Measurements from ENCODE around the gene PEF1. TPM values are rescaled to one million over a fixed set of nuclear protein-coding genes. Genes with fewer than 3 reads are reported as not detected.
A peak's percentile ranks its signal among the peaks of the same experiment; 100 is the strongest.

The PEF1 gene
- total and polyA plus RNA-seq, 4 donors = 75.1 to 103 (median 80.8) TPM

DNA sequence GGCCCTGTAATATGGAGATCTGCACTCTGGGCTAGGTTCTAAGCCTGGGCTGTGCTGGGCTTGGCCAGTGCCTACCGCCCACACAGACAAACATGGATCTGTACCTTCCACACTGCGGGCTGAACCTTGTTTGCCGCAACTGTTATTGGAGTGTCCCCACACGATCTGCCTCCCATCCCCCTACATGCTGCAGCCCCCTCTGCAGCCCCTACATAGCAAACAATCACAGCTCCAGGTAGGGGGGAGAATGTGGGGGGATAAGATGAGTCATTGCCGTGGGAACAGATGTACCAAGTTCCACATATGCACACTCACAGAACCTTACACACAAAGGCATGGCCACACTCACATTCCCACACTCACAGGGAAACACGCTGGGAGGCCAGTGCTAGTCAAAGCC lies 29.3 kb downstream of the PEF1 start:
- peaks cover 0 to 14% (median 8%) of the 10 kb centered on the region in 3 donors for H3K27me3 ChIP-seq (ENCODE audit: control insufficient read depth in 3 of 3, insufficient read depth in 3 of 3, low read length in 2 of 3)
- ATAC-seq (ENCODE audit: insufficient read depth, low FRiP score) (no peak), DNase-seq (no peak)
- H3K36me3 ChIP-seq (ENCODE audit: control insufficient read depth in 4 of 4, insufficient read depth in 4 of 4, low read length in 4 of 4) = no peaks in the 10 kb centered on the region
- H3K9me3 ChIP-seq (ENCODE audit: control insufficient read depth in 4 of 4, insufficient read depth in 3 of 4, low read length in 3 of 4) = no peaks in the 10 kb centered on the region
- H3K4me1 ChIP-seq (ENCODE audit: control insufficient read depth in 5 of 5, insufficient read depth in 5 of 5, low read length in 5 of 5) = peaks cover 0 to 7% (median 0%) of the 10 kb centered on the region in 5 donors
- TF ChIP-seq, protein P1, sequence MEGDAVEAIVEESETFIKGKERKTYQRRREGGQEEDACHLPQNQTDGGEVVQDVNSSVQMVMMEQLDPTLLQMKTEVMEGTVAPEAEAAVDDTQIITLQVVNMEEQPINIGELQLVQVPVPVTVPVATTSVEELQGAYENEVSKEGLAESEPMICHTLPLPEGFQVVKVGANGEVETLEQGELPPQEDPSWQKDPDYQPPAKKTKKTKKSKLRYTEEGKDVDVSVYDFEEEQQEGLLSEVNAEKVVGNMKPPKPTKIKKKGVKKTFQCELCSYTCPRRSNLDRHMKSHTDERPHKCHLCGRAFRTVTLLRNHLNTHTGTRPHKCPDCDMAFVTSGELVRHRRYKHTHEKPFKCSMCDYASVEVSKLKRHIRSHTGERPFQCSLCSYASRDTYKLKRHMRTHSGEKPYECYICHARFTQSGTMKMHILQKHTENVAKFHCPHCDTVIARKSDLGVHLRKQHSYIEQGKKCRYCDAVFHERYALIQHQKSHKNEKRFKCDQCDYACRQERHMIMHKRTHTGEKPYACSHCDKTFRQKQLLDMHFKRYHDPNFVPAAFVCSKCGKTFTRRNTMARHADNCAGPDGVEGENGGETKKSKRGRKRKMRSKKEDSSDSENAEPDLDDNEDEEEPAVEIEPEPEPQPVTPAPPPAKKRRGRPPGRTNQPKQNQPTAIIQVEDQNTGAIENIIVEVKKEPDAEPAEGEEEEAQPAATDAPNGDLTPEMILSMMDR (IDR thresholded peaks at IDR 0.05; ENCODE audit: control extremely low read depth, extremely low read depth) = no peak
- no peak overlapping the region for H3K9ac ChIP-seq (ENCODE audit: insufficient read depth in 1 of 2, low read length in 2 of 2)
- H3K4me3 ChIP-seq = no peak overlapping the region
- WGBS, 2 donors = 91 to 94% methylated on average over 6 of the region's 6 CpGs
- H3K27ac ChIP-seq (ENCODE audit: low read depth in 1 of 2, low read length in 1 of 2) = no peak overlapping the region

DNA sequence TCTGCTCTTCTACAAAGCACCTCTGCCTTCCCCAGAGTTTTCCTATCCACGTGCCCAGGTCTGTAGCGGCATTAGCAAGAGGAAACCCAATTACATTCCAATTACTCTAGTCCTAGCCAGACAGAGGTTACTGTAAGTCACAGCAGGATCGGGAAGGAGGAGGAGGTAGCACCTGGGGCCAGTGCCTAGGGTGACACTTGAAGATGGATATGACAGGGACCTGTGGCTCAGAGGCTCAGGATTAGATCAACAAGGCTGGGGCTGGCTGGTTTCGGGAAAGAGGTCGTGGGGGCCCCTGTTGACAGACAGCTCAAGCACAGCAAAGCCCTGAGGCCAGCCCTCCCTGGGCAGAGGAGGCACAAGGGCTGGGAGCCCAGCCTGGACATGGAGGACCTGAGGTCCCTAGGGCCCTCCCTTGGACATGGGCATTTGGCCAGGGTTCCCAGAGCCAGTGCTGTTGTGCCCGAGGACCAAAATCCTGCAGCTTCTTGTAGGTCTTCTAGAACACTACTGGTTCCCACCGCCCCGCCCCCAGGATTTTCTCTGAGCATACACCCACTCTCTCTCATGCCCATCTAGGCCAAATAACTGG lies 30.2 kb downstream of the PEF1 start:
- Histone ChIP-seq H3K9me3 (ENCODE audit: control insufficient read depth in 4 of 4, insufficient read depth in 3 of 4, low read length in 3 of 4) (no peaks in the 10 kb centered on the region), H3K9ac (ENCODE audit: insufficient read depth in 1 of 2, low read length in 2 of 2) (no peak overlapping the region), H3K27ac (ENCODE audit: low read depth in 1 of 2, low read length in 1 of 2) (no peak overlapping the region), H3K4me1 (ENCODE audit: control insufficient read depth in 5 of 5, insufficient read depth in 5 of 5, low read length in 5 of 5) (peaks cover 0 to 7% (median 0%) of the 10 kb centered on the region in 5 donors), H3K27me3 (ENCODE audit: control insufficient read depth in 3 of 3, insufficient read depth in 3 of 3, low read length in 2 of 3) (peaks cover 0 to 14% (median 8%) of the 10 kb centered on the region in 3 donors), H3K4me3 (no peak overlapping the region), H3K36me3 (ENCODE audit: control insufficient read depth in 4 of 4, insufficient read depth in 4 of 4, low read length in 4 of 4) (no peaks in the 10 kb centered on the region)
- WGBS, 2 donors = 91% methylated on average over 8 of the region's 8 CpGs
- DNase-seq (peak in 1 of 3 donors; percentile 29), ATAC-seq (ENCODE audit: insufficient read depth, low FRiP score) (no peak)
- TF ChIP-seq, protein P1 (IDR thresholded peaks at IDR 0.05; ENCODE audit: control extremely low read depth, extremely low read depth) = no peak

DNA sequence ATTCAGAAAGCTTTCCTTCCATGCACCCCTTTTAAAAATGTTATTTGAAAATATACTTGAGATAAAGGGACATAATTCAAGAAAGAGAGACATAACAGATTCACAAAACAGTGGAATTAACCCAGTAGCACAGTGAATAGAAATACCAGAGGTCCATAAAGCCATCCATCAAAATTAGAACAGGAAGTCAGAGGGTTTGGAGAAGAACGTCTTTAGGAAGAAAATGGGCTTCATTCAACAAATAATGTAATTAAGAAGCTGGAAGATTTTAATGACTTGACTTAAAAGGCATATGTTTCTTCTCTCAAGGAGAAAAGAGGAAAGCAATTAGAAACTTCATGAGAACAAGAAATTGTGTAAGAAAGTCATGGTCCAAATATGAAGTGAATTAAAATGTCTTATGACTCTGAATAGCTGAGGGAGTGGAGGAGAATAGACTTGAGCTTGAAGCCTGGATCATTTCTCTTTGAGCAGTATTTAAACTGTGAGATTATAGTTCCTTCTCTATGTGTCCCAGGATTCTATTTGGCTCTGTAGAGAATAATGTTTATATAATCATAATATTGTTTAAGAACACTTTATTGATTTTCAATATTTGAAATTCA lies 35.1 kb downstream of the PEF1 start:
- Histone ChIP-seq H3K9me3 (ENCODE audit: control insufficient read depth in 4 of 4, insufficient read depth in 3 of 4, low read length in 3 of 4) (no peaks in the 10 kb centered on the region), H3K9ac (ENCODE audit: insufficient read depth in 1 of 2, low read length in 2 of 2) (no peak overlapping the region), H3K36me3 (ENCODE audit: control insufficient read depth in 4 of 4, insufficient read depth in 4 of 4, low read length in 4 of 4) (no peaks in the 10 kb centered on the region), H3K4me3 (no peak overlapping the region), H3K4me1 (ENCODE audit: control insufficient read depth in 5 of 5, insufficient read depth in 5 of 5, low read length in 5 of 5) (peaks cover 0 to 2% (median 0%) of the 10 kb centered on the region in 5 donors), H3K27me3 (ENCODE audit: control insufficient read depth in 3 of 3, insufficient read depth in 3 of 3, low read length in 2 of 3) (no peaks in the 10 kb centered on the region), H3K27ac (ENCODE audit: low read depth in 1 of 2, low read length in 1 of 2) (no peak overlapping the region)
- ATAC-seq (ENCODE audit: insufficient read depth, low FRiP score) (no peak), DNase-seq (peak in 1 of 3 donors; percentile 23)
- WGBS, 2 donors = 7 to 17% methylated on average over 1 of the region's 1 CpG
- TF ChIP-seq, protein P1 (IDR thresholded peaks at IDR 0.05; ENCODE audit: control extremely low read depth, extremely low read depth) = no peak
